Mesendoderm (in vitro differentiated cells): Measurements from ENCODE around the gene SLC12A4.

Experiments used
- DNase-seq: peaks from one replicate; pipeline ENCODE4 v3.0.0; 2013
- H2AK5ac ChIP-seq: 2 replicates; pipeline ENCODE4 v1.6.1; 2013; ENCODE audit warnings: low read length, inconsistent platforms
- H2BK120ac ChIP-seq: 2 replicates; pipeline ENCODE4 v1.6.1; 2013; ENCODE audit warnings: low read depth, mild to moderate bottlenecking, low read length, moderate library complexity, mixed read lengths
- H2BK15ac ChIP-seq: replicated peaks from 2 replicates; pipeline ENCODE4 v1.6.1; 2013; ENCODE audit warnings: low read depth, mild to moderate bottlenecking, moderate library complexity
- H2BK5ac ChIP-seq: 2 replicates; pipeline ENCODE4 v1.6.1; 2013; ENCODE audit warnings: low read length, inconsistent platforms
- H3K18ac ChIP-seq: 2 replicates; pipeline ENCODE4 v1.6.1; 2013; ENCODE audit warnings: mild to moderate bottlenecking, low read length, mixed read lengths
- H3K23ac ChIP-seq: one replicate; pipeline ENCODE4 v1.6.1; 2013; ENCODE audit warnings: low read length
- H3K27ac ChIP-seq: 2 replicates; pipeline ENCODE4 v1.5.1; 2013; ENCODE audit warnings: low read depth, mild to moderate bottlenecking, inconsistent platforms, low read length, moderate library complexity
- H3K27me3 ChIP-seq: 2 replicates; pipeline ENCODE4 v1.6.1; 2013; ENCODE audit warnings: low read length, control low read depth, mild to moderate bottlenecking, inconsistent platforms; ENCODE audit not compliant: insufficient read depth, poor library complexity
- H3K36me3 ChIP-seq: 2 replicates; pipeline ENCODE4 v1.6.1; 2013; ENCODE audit warnings: low read length, inconsistent platforms; ENCODE audit not compliant: control insufficient read depth, insufficient read depth
- H3K4ac ChIP-seq: one replicate; pipeline ENCODE4 v1.6.1; 2013; ENCODE audit warnings: low read depth, mild to moderate bottlenecking, low read length, moderate library complexity
- H3K4me1 ChIP-seq: 2 replicates; pipeline ENCODE4 v1.6.1; 2013; ENCODE audit warnings: low read depth, low read length, inconsistent platforms; ENCODE audit not compliant: control insufficient read depth
- H3K4me2 ChIP-seq: 2 replicates; pipeline ENCODE4 v1.6.1; 2013; ENCODE audit warnings: low read length
- H3K4me3 ChIP-seq: 2 replicates; pipeline ENCODE4 v1.5.1; 2013; ENCODE audit warnings: mild to moderate bottlenecking, low read length
- H3K56ac ChIP-seq: one replicate; pipeline ENCODE4 v1.6.1; 2013; ENCODE audit warnings: low read length
- H3K79me1 ChIP-seq: 2 replicates; pipeline ENCODE4 v1.6.1; 2013; ENCODE audit warnings: low read length, inconsistent platforms
- H3K79me2 ChIP-seq: 2 replicates; pipeline ENCODE4 v1.6.1; 2013; ENCODE audit warnings: mild to moderate bottlenecking, low read length; ENCODE audit not compliant: control insufficient read depth, insufficient read depth
- H3K9ac ChIP-seq: 2 replicates; pipeline ENCODE4 v1.6.1; 2013; ENCODE audit warnings: low read length, inconsistent platforms
- H4K5ac ChIP-seq: one replicate; pipeline ENCODE4 v1.6.1; 2013; ENCODE audit warnings: low read length
- H4K8ac ChIP-seq: one replicate; pipeline ENCODE4 v1.6.1; 2013; ENCODE audit warnings: low read depth, mild to moderate bottlenecking, control low read depth, low read length, moderate library complexity
- WGBS: extraction: QIAGEN DNeasy Blood & Tissue Kit; methylation state at CpG from one replicate; pipeline ENCODE4 v1.1.7; 2013; ENCODE audit warnings: low lambda C conversion rate, missing lambda C conversion rate; ENCODE audit not compliant: insufficient coverage; ENCODE audit errors: extremely low coverage; 5-methylcytosine and 5-hydroxymethylcytosine counted together

Gene SLC12A4

DNA sequence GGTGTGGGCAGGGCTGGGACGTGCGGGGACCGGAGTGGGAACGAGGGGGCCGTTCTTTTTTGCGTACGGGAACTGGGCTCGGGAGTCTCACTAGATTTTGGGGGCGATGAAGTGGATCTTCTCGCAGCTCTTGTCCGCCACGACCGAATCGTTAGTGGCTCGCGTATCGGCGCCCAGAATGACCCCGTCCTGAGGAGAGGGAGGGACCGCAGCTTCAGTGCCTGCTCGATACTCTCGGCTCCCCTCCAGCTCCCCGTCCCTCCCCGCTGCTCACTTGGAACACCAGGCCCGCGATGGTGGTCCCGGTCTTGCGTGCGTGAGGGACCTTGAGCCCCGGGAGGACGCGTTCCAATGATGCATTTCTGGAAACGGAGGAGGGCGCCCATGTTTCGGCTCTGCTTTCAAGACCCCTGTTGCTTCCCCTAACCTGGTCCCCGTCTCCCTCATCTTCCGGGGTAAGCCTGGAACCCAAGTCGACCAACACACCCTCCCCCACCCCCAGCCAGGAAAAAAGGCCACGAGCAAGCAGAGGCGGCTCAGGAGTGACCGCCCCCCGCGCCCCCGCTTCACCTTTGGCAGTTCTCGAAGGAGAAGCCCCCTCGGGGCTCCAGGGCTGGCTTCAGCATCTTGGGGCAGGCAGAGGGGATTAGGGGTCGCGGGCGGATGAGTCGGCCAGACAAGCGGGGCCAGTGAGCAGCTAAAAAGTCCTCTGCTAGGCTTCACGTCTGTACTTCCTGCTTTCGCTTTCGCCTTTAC, 32.1 kb downstream of the SLC12A4 start, which contains the start of gene PSMB10:
Gene PSMB10 (minus strand): TSS at position 727 of the 756 bp plus-strand sequence. CDS start 101 bp downstream, at position 626.
- H3K27ac ChIP-seq, result peak within 1 kb of the TSS; percentile 24
- peak within 1 kb of the TSS; percentile 3 for H3K4ac ChIP-seq
- no peak within 1 kb of the TSS for H4K8ac ChIP-seq
- H3K23ac ChIP-seq, result peak within 1 kb of the TSS; percentile 81
- peak within 1 kb of the TSS; percentile 34 for H3K18ac ChIP-seq
- peak; percentile 41 for DNase-seq
- H3K4me1 ChIP-seq, result peaks cover 12% of the 10 kb centered on the region
- peak within 1 kb of the TSS; percentile 65 for H2BK5ac ChIP-seq
- H4K5ac ChIP-seq, result no peak within 1 kb of the TSS
- no CpG with 5 or more reads among the region's 54 CpGs for WGBS
- no peak within 1 kb of the TSS for H2BK120ac ChIP-seq
- no peak within 1 kb of the TSS for H2BK15ac ChIP-seq
- H3K9ac ChIP-seq, result peak within 1 kb of the TSS; percentile 98
- no peak within 1 kb of the TSS for H2AK5ac ChIP-seq
- no peaks in the 10 kb centered on the region for H3K79me2 ChIP-seq
- no peaks in the 10 kb centered on the region for H3K27me3 ChIP-seq
- peak within 1 kb of the TSS; percentile 73 for H3K4me2 ChIP-seq
- peak within 1 kb of the TSS; percentile 92 for H3K4me3 ChIP-seq
- peak within 1 kb of the TSS; percentile 100 for H3K56ac ChIP-seq
- no peaks in the 10 kb centered on the region for H3K36me3 ChIP-seq
- H3K79me1 ChIP-seq, result peaks cover 6% of the 10 kb centered on the region

DNA sequence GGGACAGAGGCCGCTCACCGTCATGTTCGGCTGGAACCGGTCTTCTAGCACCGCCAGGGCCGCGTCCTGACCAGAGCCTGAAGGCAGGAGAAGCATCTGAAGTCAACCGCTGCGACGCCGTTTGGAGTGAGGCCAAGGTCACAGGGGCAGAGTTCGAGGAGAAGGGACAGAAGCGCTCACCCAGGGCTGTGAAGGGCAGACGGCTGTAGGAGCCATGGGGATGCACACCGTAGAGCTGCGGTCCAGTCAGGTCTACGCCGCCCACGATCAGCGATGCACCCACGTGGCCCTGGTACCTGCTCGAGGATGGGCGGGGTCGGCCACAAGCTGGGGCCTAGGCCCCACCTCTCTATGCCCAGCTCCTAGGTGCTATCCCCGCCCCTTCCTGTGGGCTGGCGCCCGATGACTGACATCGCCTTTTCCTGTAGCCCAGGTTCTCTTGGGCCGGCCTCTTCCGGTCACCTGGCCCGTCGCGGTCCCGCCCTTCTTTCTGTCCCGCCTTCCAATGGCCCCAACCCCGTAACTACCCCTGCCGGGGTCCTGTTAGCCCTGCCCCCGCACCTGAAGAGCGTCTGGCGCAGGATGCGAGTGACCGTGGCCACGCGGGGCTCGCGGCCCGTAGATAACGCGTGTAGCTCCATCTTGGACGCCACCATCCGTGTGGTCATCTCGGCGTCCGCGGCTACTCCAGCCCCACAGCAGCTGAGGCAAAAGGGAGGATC, 32.9 kb downstream of the SLC12A4 start:
- Histone ChIP-seq H3K4me3 (peak overlapping the region; percentile 92), H2AK5ac (peak overlapping the region; percentile 15), H4K5ac (no peak overlapping the region), H3K79me1 (peaks cover 6% of the 10 kb centered on the region), H3K4ac (peak overlapping the region; percentile 3), H3K4me2 (peak overlapping the region; percentile 73), H3K79me2 (no peaks in the 10 kb centered on the region), H3K9ac (peak overlapping the region; percentile 98), H3K18ac (peak overlapping the region; percentile 34), H3K23ac (peak overlapping the region; percentile 87), H2BK15ac (no peak overlapping the region), H2BK5ac (peak overlapping the region; percentile 65), H2BK120ac (no peak overlapping the region), H3K4me1 (peaks cover 12% of the 10 kb centered on the region), H3K27ac (peak overlapping the region; percentile 24), H4K8ac (no peak overlapping the region), H3K27me3 (no peaks in the 10 kb centered on the region), H3K56ac (peak overlapping the region; percentile 100), H3K36me3 (no peaks in the 10 kb centered on the region)
- WGBS, result no CpG with 5 or more reads among the region's 55 CpGs
- peak; percentile 99 for DNase-seq

DNA sequence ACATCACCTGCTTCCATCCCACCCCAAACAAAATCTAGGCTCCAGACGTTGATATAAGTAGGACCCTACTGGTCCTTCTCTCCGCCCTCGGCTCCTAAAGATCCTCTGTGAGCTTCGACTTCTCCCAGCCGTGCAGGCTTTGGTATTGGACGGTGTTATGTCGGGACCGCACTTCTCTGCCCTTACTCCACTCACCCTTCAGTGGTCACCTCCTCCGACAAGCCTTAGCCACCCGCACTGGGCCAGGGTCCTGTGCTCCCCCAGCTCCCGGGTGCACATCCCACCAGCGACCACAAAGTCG, 33.4 kb downstream of the SLC12A4 start:
- H3K23ac ChIP-seq, result peak overlapping the region; percentile 87
- H2BK15ac ChIP-seq, result no peak overlapping the region
- H3K4me2 ChIP-seq, result peak overlapping the region; percentile 45
- H3K27ac ChIP-seq, result no peak overlapping the region
- peak overlapping the region; percentile 15 for H2AK5ac ChIP-seq
- WGBS, result no CpG with 5 or more reads among the region's 13 CpGs
- H3K4me1 ChIP-seq, result peaks cover 12% of the 10 kb centered on the region
- DNase-seq, result no peak
- no peak overlapping the region for H3K18ac ChIP-seq
- no peak overlapping the region for H2BK5ac ChIP-seq
- no peaks in the 10 kb centered on the region for H3K27me3 ChIP-seq
- H3K9ac ChIP-seq, result peak overlapping the region; percentile 86
- no peak overlapping the region for H4K8ac ChIP-seq
- H3K4me3 ChIP-seq, result peak overlapping the region; percentile 19
- peak overlapping the region; percentile 82 for H3K56ac ChIP-seq
- no peak overlapping the region for H4K5ac ChIP-seq
- H3K4ac ChIP-seq, result no peak overlapping the region
- peaks cover 6% of the 10 kb centered on the region for H3K79me1 ChIP-seq
- H3K36me3 ChIP-seq, result no peaks in the 10 kb centered on the region
- no peaks in the 10 kb centered on the region for H3K79me2 ChIP-seq
- no peak overlapping the region for H2BK120ac ChIP-seq

DNA sequence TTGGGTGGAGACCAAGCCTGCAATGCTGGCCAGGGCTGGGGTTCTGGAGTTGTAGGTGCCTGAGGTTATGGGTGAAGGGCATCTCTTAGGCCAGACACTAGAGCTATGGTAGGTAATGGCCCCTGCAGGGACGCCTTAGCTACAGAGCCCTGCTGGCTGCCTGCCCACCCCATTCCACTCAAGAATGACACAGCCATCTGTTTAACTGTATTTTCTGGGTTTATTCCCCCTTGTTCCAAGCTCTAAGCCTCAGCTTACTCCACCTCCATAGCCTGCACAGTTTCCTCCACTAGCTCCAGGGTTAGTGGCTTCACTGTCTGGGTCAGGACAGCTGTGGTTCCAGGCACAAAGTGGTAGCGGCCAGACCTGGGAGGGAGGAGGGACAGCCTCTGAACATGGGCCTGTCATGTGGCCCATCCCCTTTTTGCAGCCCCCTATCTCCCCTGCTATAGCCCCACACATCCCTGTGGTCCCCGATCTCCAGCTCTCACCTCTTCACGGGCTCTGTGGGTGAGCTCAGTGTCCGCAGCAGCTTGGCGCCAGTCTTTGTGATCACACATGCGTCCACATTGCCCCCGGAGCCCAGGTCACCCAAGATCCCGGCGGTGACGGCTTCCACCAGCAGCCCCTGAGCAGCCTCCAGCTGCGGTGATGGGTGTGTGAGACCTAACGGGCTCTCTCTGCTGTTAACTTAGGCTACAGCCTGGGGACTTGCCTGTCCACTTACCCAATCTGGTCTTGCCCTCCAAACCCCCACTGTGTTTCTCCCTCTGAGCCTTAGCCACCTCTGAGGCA, 33.9 kb downstream of the SLC12A4 start:
- Histone ChIP-seq H2BK120ac (no peak overlapping the region), H3K18ac (no peak overlapping the region), H3K27ac (no peak overlapping the region), H3K36me3 (no peaks in the 10 kb centered on the region), H3K79me2 (no peaks in the 10 kb centered on the region), H3K27me3 (no peaks in the 10 kb centered on the region), H3K4me1 (peaks cover 12% of the 10 kb centered on the region), H3K56ac (peak overlapping the region; percentile 82), H3K23ac (peak overlapping the region; percentile 87), H4K5ac (no peak overlapping the region), H2BK5ac (no peak overlapping the region), H3K4me2 (peak overlapping the region; percentile 45), H3K4ac (no peak overlapping the region), H2BK15ac (no peak overlapping the region), H3K9ac (peak overlapping the region; percentile 86), H3K4me3 (peak overlapping the region; percentile 19), H2AK5ac (no peak overlapping the region), H3K79me1 (peaks cover 6% of the 10 kb centered on the region), H4K8ac (no peak overlapping the region)
- WGBS, result no CpG with 5 or more reads among the region's 13 CpGs
- DNase-seq, result no peak

DNA sequence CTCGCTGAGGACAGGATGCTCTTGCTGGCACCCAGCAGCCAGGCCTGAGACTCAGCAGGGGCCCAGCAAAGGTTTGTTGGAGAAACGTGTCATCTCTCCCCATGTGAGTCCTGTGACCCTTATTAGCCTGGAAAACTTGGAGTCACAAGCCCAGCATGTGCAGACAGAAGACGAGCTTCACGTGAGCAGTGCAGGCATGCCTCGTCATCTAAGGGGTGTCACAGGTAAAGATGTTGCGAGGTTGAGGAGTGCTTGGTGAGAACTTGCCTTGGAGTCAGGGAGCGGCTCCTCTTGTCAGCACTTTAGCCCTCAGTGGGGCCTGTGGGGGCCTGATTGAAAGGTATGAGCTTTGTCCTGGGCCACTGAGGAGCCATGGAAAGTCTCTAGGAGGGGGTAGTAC, 34.6 kb downstream of the SLC12A4 start:
- no peak overlapping the region for H4K8ac ChIP-seq
- H3K79me1 ChIP-seq, result peaks cover 6% of the 10 kb centered on the region
- H3K4me1 ChIP-seq, result peaks cover 12% of the 10 kb centered on the region
- no peak for DNase-seq
- no peaks in the 10 kb centered on the region for H3K36me3 ChIP-seq
- no peak overlapping the region for H2AK5ac ChIP-seq
- no peak overlapping the region for H2BK120ac ChIP-seq
- no peak overlapping the region for H2BK15ac ChIP-seq
- H3K4me3 ChIP-seq, result no peak overlapping the region
- no CpG with 5 or more reads among the region's 7 CpGs for WGBS
- H3K27ac ChIP-seq, result no peak overlapping the region
- H3K18ac ChIP-seq, result no peak overlapping the region
- H3K9ac ChIP-seq, result no peak overlapping the region
- H4K5ac ChIP-seq, result no peak overlapping the region
- H3K4ac ChIP-seq, result no peak overlapping the region
- H3K79me2 ChIP-seq, result no peaks in the 10 kb centered on the region
- H3K27me3 ChIP-seq, result no peaks in the 10 kb centered on the region
- H3K56ac ChIP-seq, result no peak overlapping the region
- no peak overlapping the region for H3K23ac ChIP-seq
- H2BK5ac ChIP-seq, result no peak overlapping the region
- H3K4me2 ChIP-seq, result no peak overlapping the region
